Type B pancreatic cell (in vitro differentiated cells): ENCODE measurements around the gene FTCD. TPM values are rescaled to one million over a fixed set of nuclear protein-coding genes. Genes with fewer than 3 reads are reported as not detected.

Experiments
- DNase-seq: peaks from one replicate; pipeline ENCODE4 v3.0.0; 2021; ENCODE audit warnings: mixed read lengths; ENCODE audit not compliant: unreplicated experiment; ENCODE audit errors: extremely low spot score
- H3K27ac Mint-ChIP-seq: 2 replicates; pipeline ENCODE4 v1.8.0; 2021; ENCODE audit warnings: mild to moderate bottlenecking, mixed read lengths
- H3K27me3 Mint-ChIP-seq: 2 replicates; pipeline ENCODE4 v1.8.0; 2021; ENCODE audit warnings: mixed read lengths
- H3K36me3 Mint-ChIP-seq: 2 replicates; pipeline ENCODE4 v1.8.0; 2021; ENCODE audit warnings: mixed read lengths
- H3K4me1 Mint-ChIP-seq: one replicate; pipeline ENCODE4 v1.8.0; 2021; ENCODE audit warnings: mixed read lengths; ENCODE audit not compliant: unreplicated experiment
- H3K4me3 Mint-ChIP-seq: 2 replicates; pipeline ENCODE4 v1.8.0; 2021; ENCODE audit warnings: mild to moderate bottlenecking, mixed read lengths
- H3K9me3 Mint-ChIP-seq: 2 replicates; pipeline ENCODE4 v1.8.0; 2021; ENCODE audit warnings: mixed read lengths
- CTCF ChIP-seq: fragments of 200-600 bp; sonication (generic); conservative IDR thresholded peaks from 2 replicates; pipeline ENCODE4 v1.5.0; 2021; ENCODE audit warnings: antibody characterized with exemption, mild to moderate bottlenecking
- total RNA-seq: library from RNA; stranded (reverse); gene quantifications from 2 replicates; pipeline ENCODE4 v1.2.1, GENCODE V29; 2021; ENCODE audit warnings: low replicate concordance

Gene FTCD
- total RNA-seq, 1 donor from 2014 or later: 26.9 TPM

- H3K4me1 Mint-ChIP-seq: no peaks in the 10 kb centered on the region
- no peak overlapping the region for H3K4me3 Mint-ChIP-seq
- no peak overlapping the region for H3K27ac Mint-ChIP-seq
- H3K36me3 Mint-ChIP-seq: peaks cover 3% of the 10 kb centered on the region
- no peaks in the 10 kb centered on the region for H3K9me3 Mint-ChIP-seq
- TF ChIP-seq CTCF: no peak
- H3K27me3 Mint-ChIP-seq: no peaks in the 10 kb centered on the region
- DNase-seq: peak; percentile 67
Measured at GRCh38 chr21:46119637-46120271, 35.6 kb downstream of the FTCD start.

GRCh38 chr21:46119144-46119636 is 36.2 kb downstream of the FTCD start:
- no peak overlapping the region for H3K27ac Mint-ChIP-seq
- TF ChIP-seq CTCF: no peak
- H3K27me3 Mint-ChIP-seq: no peaks in the 10 kb centered on the region
- H3K9me3 Mint-ChIP-seq: no peaks in the 10 kb centered on the region
- peaks cover 3% of the 10 kb centered on the region for H3K36me3 Mint-ChIP-seq
- DNase-seq: peak; percentile 65
- no peak overlapping the region for H3K4me3 Mint-ChIP-seq
- no peaks in the 10 kb centered on the region for H3K4me1 Mint-ChIP-seq

GRCh38 chr21:46118316-46119143 is 36.8 kb downstream of the FTCD start:
- H3K36me3 Mint-ChIP-seq: peaks cover 6% of the 10 kb centered on the region
- H3K4me3 Mint-ChIP-seq: no peak overlapping the region
- DNase-seq: peak; percentile 65
- no peaks in the 10 kb centered on the region for H3K4me1 Mint-ChIP-seq
- no peak overlapping the region for H3K27ac Mint-ChIP-seq
- TF ChIP-seq CTCF: no peak
- no peaks in the 10 kb centered on the region for H3K27me3 Mint-ChIP-seq
- no peaks in the 10 kb centered on the region for H3K9me3 Mint-ChIP-seq

GRCh38 chr21:46117586-46118315 is 37.6 kb downstream of the FTCD start:
- Mint-ChIP-seq H3K4me1 (no peaks in the 10 kb centered on the region), H3K36me3 (peaks cover 6% of the 10 kb centered on the region), H3K9me3 (no peaks in the 10 kb centered on the region), H3K27me3 (no peaks in the 10 kb centered on the region), H3K4me3 (no peak overlapping the region), H3K27ac (no peak overlapping the region)
- no peak for DNase-seq
- TF ChIP-seq CTCF: no peak

- Mint-ChIP-seq H3K4me3 (no peak overlapping the region), H3K36me3 (peaks cover 3% of the 10 kb centered on the region), H3K9me3 (no peaks in the 10 kb centered on the region), H3K4me1 (no peaks in the 10 kb centered on the region), H3K27ac (no peak overlapping the region), H3K27me3 (no peaks in the 10 kb centered on the region)
- peak; percentile 66 for DNase-seq
- no peak for TF ChIP-seq CTCF
Measured at GRCh38 chr21:46116776-46117585, 38.4 kb downstream of the FTCD start.
